Measurements from ENCODE around the gene SMARCC2.

Gene SMARCC2

DNA sequence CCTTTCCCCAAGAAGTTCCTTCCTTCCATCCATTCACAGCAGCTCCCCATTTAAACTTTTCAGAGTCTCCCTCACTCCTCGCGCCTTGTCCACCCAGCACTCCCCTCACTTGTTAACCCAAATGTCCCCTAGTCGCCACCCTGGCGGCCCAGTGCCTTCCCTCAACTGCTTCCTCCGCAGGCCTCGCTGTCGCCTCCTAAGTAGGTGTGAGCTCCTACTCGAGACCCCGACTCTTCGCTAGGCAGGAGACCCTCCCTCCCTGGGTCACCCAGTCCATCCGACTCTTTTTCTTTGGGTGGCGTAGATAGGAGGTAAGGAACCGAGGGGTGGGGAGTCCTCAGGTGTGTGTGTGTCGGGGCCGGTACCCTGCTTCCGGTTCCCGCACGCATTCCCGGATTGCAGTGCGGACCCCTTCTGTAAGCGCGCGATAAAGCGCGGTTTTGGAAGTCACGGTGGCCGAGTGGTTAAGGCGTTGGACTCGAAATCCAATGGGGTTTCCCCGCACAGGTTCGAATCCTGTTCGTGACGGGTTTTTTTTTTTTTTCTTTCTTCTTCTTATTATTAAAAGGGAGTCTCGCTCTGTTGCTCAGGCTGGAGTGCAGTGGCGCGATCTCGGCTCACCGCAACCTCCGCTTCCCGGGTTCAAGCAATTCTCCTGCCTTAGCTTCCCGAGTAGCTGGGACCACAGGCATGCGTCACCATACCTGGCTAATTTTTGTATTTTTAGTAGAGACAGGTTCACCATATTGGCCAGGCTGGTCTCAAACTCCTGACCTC lies 823 bp upstream of the SMARCC2 start:
- TF ChIP-seq SUZ12 (IDR thresholded peaks at IDR 0.05) (no peak), BHLHE40 (IDR thresholded peaks at IDR 0.05; ENCODE audit: borderline replicate concordance) (no peak), LEF1 (IDR thresholded peaks at IDR 0.05; ENCODE audit: borderline replicate concordance) (no peak), HDGF (IDR thresholded peaks at IDR 0.05; ENCODE audit: borderline replicate concordance) (no peak), L3MBTL2 (conservative IDR thresholded peaks at IDR 0.05) (peak; percentile 73), TARDBP (IDR thresholded peaks at IDR 0.05) (no peak), NFRKB (IDR thresholded peaks at IDR 0.05) (no peak), ELF4 (IDR thresholded peaks at IDR 0.05) (peak; percentile 82), FOXK2 (IDR thresholded peaks at IDR 0.05) (no peak), ARNT (IDR thresholded peaks at IDR 0.05) (no peak), FOXM1 (IDR thresholded peaks at IDR 0.05; ENCODE audit: borderline replicate concordance) (peak; percentile 24; the same call in 1 of the 2 replicates), FOXA1 (IDR thresholded peaks at IDR 0.05) (no peak), SP1 (IDR thresholded peaks at IDR 0.05) (no peak), ZNF384 (IDR thresholded peaks at IDR 0.05) (peak; percentile 96), CTBP1 (IDR thresholded peaks at IDR 0.05; ENCODE audit: borderline replicate concordance) (no peak)
- TF ChIP-seq, protein P1, sequence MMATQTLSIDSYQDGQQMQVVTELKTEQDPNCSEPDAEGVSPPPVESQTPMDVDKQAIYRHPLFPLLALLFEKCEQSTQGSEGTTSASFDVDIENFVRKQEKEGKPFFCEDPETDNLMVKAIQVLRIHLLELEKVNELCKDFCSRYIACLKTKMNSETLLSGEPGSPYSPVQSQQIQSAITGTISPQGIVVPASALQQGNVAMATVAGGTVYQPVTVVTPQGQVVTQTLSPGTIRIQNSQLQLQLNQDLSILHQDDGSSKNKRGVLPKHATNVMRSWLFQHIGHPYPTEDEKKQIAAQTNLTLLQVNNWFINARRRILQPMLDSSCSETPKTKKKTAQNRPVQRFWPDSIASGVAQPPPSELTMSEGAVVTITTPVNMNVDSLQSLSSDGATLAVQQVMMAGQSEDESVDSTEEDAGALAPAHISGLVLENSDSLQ (IDR thresholded peaks at IDR 0.05), result no peak
- POLR2A ChIA-PET, result interaction anchor here (0.8 to 5.3 kb wide), 26 partner anchors 9 to 193 kb away, joined by 3 to 66 read pairs (median 6); partner anchors contain the start of genes ANKRD52, COQ10A, ESYT1 and MYL6

DNA sequence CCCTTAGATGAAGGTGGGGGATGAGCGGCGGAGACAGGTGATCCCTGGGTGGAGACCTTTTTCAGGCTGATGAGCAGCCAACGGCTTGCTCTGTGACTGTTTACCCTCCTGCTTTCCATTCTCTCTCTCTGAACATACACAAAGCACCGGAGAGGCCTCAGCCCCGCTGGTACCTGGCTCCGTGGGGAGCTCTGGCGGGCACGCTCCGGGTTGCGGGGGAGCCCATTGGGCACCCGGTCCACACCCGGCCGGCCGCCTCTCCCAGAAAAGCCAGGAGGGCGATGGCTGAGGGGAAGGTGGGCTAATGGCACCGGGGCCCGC lies 545 bp downstream of the SMARCC2 start:
- ChIA-PET CTCF (interaction anchor here (0.8 to 3.2 kb wide), 11 partner anchors 13 to 108 kb away, joined by 3 to 32 read pairs (median 9); partner anchors contain the start of genes ESYT1, RNF41 and ZC3H10), POLR2A (interaction anchor here (0.5 to 5.3 kb wide), 18 partner anchors 15 to 472 kb away, joined by 3 to 66 read pairs (median 4); partner anchors contain the start of genes ANKRD52, COQ10A, ESYT1 and MYL6)
- no peak for DNase-seq (ENCODE audit: extremely low spot score)
- TF ChIP-seq FOXA1 (IDR thresholded peaks at IDR 0.05) (no peak), ARNT (IDR thresholded peaks at IDR 0.05) (no peak), ELF4 (IDR thresholded peaks at IDR 0.05) (no peak), FOXK2 (IDR thresholded peaks at IDR 0.05) (no peak), TARDBP (IDR thresholded peaks at IDR 0.05) (no peak), ZNF384 (IDR thresholded peaks at IDR 0.05) (no peak), LEF1 (IDR thresholded peaks at IDR 0.05; ENCODE audit: borderline replicate concordance) (no peak), CTBP1 (IDR thresholded peaks at IDR 0.05; ENCODE audit: borderline replicate concordance) (no peak), NFRKB (IDR thresholded peaks at IDR 0.05) (no peak), L3MBTL2 (conservative IDR thresholded peaks at IDR 0.05) (no peak)

More for the DNA sequence above, 823 bp upstream of the SMARCC2 start:
- DNase-seq (ENCODE audit: extremely low spot score), result peak; percentile 83
- CTCF ChIA-PET, result interaction anchor here (0.6 to 3.2 kb wide), 19 partner anchors 10 to 324 kb away, joined by 3 to 32 read pairs (median 5); partner anchors contain the start of genes ANKRD52, ESYT1, PA2G4 and RNF41

DNA sequence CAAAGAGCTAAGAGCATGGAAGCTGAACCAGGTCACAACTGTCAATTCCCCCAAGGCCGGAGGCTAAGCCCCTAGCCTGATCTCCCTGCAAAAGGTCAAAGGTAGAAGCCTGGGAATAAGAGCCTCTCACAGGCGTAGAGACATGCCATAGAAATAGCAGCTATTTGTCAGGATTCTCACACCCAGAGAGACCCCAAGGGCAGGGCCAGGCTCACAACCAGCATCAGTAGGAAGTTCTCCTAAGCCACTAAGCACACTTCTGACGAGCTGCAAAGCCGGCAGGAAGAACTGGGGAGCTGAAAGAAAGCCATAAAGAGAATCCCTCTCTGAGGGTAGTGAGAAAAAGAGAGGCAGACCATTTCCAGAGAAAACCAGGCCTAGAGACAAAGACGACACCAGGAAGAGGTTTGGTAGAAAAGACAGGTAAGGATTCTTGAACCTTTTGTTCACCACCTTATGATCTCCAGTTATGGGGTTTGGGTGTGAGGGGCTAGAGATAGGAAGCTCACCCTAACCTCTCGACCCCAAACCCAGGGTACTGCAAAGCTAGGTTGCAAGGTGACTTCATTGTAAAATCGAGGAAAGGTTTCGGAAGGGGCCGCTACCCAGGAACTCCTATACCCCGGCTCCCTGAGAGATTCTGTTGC lies 1.0 kb downstream of the SMARCC2 start:
- POLR2A ChIA-PET, result interaction anchor here (0.5 to 5.3 kb wide), 9 partner anchors 33 to 471 kb away, joined by 3 to 66 read pairs (median 4); partner anchors contain the start of genes ESYT1, ORMDL2, PAN2 and RNF41
- TF ChIP-seq HDGF (IDR thresholded peaks at IDR 0.05; ENCODE audit: borderline replicate concordance), result no peak
- no peak for TF ChIP-seq NFRKB (IDR thresholded peaks at IDR 0.05)
- TF ChIP-seq FOXA1 (IDR thresholded peaks at IDR 0.05), result no peak
- TF ChIP-seq, protein P1 (IDR thresholded peaks at IDR 0.05), result no peak
- no peak for TF ChIP-seq ARNT (IDR thresholded peaks at IDR 0.05)
- TF ChIP-seq CTBP1 (IDR thresholded peaks at IDR 0.05; ENCODE audit: borderline replicate concordance), result no peak
- no peak for TF ChIP-seq BHLHE40 (IDR thresholded peaks at IDR 0.05; ENCODE audit: borderline replicate concordance)
- no peak for TF ChIP-seq SP1 (IDR thresholded peaks at IDR 0.05)
- no peak for TF ChIP-seq FOXK2 (IDR thresholded peaks at IDR 0.05)
- TF ChIP-seq SUZ12 (IDR thresholded peaks at IDR 0.05), result no peak
- TF ChIP-seq LEF1 (IDR thresholded peaks at IDR 0.05; ENCODE audit: borderline replicate concordance), result no peak
- no peak for TF ChIP-seq ELF4 (IDR thresholded peaks at IDR 0.05)
- TF ChIP-seq FOXM1 (IDR thresholded peaks at IDR 0.05; ENCODE audit: borderline replicate concordance), result no peak
- no peak for TF ChIP-seq ZNF384 (IDR thresholded peaks at IDR 0.05)
- TF ChIP-seq L3MBTL2 (conservative IDR thresholded peaks at IDR 0.05), result no peak
- TF ChIP-seq TARDBP (IDR thresholded peaks at IDR 0.05), result no peak
- CTCF ChIA-PET, result interaction anchor here (1.6 to 3.2 kb wide), 4 partner anchors 34 to 69 kb away, joined by 6 to 32 read pairs (median 14); partner anchors contain the start of genes RNF41 and ZC3H10
- DNase-seq (ENCODE audit: extremely low spot score), result no peak

DNA sequence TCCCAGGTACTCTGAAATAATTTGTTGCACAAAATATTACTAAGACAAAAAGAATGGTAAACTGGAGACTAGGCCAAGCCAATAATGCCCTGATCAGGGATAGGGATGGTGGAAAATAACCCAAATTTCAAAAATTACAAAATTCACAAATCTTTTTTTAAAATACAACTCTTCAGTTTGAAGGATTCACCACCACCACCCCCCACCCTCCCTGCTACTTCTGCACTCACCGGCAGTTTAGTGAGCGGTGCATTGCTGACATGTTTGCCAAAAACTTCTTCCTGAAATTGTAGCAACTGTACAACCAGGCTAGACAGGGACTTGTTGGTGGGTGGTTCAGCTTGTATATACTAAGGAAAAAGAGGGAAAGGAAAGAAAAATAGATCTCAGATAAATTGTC lies 2.3 kb downstream of the SMARCC2 start:
- ChIA-PET CTCF (interaction anchor here (0.6 to 3.2 kb wide), 2 partner anchors 68 to 107 kb away, joined by 3 to 32 read pairs; partner anchors contain the start of genes ERBB3 and ZC3H10), POLR2A (no interaction called here)
- no peak for DNase-seq (ENCODE audit: extremely low spot score)
- TF ChIP-seq FOXK2 (IDR thresholded peaks at IDR 0.05) (no peak), BHLHE40 (IDR thresholded peaks at IDR 0.05; ENCODE audit: borderline replicate concordance) (no peak), ZNF384 (IDR thresholded peaks at IDR 0.05) (no peak), FOXM1 (IDR thresholded peaks at IDR 0.05; ENCODE audit: borderline replicate concordance) (no peak), HDGF (IDR thresholded peaks at IDR 0.05; ENCODE audit: borderline replicate concordance) (no peak), L3MBTL2 (conservative IDR thresholded peaks at IDR 0.05) (no peak), SUZ12 (IDR thresholded peaks at IDR 0.05) (no peak), LEF1 (IDR thresholded peaks at IDR 0.05; ENCODE audit: borderline replicate concordance) (no peak), FOXA1 (IDR thresholded peaks at IDR 0.05) (no peak), SP1 (IDR thresholded peaks at IDR 0.05) (no peak), CTBP1 (IDR thresholded peaks at IDR 0.05; ENCODE audit: borderline replicate concordance) (no peak), ELF4 (IDR thresholded peaks at IDR 0.05) (no peak), ARNT (IDR thresholded peaks at IDR 0.05) (no peak), TARDBP (IDR thresholded peaks at IDR 0.05) (no peak), NFRKB (IDR thresholded peaks at IDR 0.05) (no peak)
- TF ChIP-seq, protein P1 (IDR thresholded peaks at IDR 0.05), result no peak

Data from HEK293T (cell line).